Stimulated activated naive CD4-positive, alpha-beta T cell (primary cell): ENCODE results near the gene CCDC71L.

ENCODE experiments used
- DNase-seq, 6 experiments: peaks; one replicate each; lab custom pipeline; 2025; lab: John Stamatoyannopoulos, UW

The CCDC71L gene

DNA sequence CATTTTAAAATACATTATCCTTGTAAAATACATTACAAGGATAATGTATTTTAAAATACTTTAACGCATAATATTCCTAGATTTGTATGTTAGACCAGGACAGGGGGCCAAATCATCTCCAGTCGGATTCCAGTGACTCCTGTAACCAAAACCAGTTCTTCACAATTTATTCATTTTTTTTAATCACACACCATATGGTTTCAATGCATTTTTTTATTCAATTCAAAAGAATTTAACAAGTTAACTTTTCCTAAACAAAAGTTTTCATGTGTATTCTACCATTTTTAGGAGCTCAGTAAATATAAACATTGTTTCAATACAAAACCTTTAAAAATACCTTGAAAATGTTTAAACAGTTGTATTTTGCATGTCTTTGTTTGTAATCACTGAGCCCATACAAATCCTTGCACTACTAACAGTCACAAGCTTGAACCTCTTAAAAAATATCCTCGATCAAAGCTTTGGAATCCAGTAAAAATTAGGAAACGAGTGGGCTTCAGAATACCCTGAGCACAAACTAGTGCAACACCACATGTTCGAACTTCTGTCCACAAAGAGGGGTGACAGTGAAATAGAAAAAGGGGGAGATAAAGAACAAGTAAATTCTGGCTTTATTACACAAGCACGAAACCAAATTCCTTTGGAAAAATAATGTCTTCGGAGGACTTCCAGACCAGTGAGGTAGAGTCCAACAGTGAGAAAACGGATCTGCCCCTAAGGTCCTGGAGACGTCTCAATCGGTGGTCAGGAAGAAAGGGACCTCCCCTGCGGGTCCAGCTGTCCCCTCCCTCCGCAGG is 1.6 kb downstream of the CCDC71L start:
- DNase-seq, result no peak

DNA sequence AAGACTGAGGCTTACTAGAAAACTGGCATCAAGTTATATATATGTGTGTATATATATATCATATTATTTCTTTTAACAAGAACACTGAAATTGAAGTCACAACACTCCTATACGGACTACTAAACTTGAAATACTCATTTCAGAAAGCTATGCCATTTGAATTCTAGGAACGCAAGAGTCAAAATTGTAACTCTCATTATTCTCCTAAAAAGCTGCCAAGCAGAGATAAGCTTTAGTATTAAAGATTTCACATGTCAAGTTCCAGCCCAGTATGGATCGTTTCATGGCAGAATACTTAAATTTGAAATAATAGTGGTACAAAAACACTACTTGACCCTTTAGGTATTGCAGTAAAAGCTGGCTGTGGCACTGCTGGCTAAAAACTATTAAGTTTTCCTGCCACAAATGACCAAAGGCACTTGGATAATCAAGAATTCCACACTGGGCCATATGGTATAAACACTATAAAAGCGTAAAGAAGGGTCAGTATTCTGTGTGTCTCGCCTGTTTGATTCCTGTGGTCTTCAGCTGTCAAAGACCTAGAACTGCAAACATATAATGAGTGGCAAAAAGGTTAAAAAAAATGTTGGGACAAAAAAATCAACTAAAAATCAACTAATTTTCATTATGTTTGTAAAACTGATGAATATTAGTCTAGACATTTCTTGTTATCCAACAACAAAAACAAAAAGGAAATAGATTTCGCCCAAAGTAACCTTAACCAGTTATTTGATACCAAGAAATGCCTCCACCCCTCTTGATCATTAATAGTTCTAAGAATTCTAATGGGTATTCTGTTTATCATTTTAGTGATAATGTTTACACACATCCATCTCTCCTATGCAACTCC is 2.4 kb downstream of the CCDC71L start:
- no peak for DNase-seq

DNA sequence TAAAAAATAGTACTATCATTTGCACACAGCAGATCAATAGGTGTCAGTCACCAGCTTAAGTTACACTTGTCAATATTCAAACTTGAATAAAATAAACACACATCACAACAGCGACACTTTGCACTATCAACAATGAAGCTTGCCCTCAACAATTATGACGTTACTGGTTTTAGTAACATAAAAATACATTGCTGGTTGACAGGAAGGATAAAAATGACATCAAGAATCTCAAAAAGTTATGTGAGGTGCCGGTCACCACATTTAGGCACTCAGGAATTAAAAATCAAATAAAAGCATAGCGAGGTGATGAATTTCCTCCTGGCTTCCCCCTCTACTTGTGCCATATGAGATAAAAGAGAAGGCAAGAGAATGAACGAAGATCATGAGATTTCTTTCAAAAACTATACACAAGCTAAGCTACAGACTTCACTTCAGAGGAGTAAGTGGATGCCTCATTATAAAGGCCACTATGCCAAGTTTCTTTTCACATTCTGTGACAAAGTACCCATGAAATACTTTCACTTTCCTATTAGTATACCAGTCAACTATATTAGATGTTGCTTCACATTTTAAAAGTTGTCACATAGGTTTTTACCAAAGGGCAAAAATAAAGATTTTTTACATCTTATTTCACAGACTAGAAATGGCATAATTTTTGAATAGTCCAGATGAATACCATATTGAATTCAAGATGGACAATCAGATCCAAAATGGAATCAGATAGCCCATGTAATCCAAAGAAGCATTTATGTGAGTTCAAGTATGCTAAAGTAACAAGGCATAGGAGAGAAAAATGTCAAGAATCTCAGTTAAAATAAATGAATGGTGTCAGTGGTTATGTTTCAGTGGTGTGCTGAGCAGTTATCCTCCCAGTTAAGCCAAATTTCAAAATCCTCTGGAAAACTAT is 3.6 kb downstream of the CCDC71L start:
- DNase-seq, result no peak

DNA sequence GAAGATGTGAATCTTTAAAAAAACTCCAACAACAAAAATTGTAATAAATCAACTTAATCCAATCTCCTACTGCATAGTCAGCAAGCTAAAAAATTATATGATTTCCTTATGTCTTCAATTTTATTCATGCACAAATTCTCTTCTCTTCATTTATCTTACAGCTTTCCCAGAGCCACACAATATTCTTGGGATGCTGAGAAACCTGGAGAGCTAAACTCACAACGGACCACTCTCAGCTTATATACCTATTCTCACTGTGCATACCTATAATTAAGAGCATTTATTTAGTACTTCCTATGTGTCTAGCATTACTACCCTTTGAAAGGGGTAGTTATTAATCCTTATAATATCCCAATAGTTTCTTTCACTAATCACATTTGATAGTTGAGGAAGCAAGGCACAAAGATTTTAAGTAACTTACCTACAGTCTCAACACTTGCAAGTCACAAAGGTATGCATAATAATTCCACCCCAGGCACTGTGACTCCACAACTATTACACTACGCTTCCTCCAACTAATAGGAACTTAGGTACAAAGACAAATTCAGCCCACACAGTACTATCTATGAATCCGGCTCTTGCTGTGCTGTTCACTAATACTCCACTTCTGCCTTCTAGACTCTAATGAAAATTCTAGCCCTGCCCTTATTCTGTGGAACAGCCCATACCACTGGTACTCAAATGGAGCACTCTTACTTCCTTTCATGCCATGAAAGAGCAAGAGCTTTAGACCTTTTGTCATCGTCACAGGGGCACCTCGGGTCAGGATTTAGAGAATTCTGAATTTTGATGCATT is 5.1 kb downstream of the CCDC71L start:
- DNase-seq, result no peak

DNA sequence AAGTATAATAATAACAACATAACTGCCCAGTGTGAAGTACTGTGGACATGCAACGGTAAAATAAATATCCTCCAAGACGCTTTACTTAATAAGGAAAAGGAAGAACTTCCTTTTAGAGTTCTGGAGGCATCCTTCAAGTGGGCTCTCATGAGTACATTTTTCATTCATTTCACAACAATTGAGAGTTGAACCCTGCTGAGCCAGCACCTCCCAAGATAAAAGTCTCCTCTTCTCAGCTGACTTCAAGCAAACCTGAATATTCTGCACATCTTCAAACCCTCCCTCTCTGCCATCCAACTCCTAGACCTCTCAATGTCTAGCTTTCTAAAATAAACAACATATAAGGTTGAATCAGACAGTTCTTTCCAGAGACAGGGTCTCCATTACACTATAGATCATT is 7.5 kb downstream of the CCDC71L start:
- no peak for DNase-seq

DNA sequence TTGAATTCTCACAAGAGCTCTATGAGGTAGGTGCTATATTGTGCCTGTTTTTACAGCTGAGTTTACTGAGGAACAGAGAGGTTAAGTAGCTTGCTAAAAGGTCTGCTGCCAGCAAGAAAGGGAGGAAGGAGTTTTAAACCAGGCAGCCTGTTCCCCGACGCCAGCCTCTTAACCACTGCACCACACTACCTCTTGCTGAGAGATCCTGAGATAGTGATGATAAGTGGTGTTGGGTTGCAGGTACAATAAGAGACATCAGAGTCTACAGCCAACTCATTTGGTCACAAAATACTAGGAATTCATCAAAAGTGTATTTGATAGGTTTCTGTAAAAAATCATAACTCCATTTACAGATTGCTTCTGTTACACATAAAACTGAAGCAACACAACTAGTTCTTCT is 8.0 kb downstream of the CCDC71L start:
- DNase-seq, result no peak

DNA sequence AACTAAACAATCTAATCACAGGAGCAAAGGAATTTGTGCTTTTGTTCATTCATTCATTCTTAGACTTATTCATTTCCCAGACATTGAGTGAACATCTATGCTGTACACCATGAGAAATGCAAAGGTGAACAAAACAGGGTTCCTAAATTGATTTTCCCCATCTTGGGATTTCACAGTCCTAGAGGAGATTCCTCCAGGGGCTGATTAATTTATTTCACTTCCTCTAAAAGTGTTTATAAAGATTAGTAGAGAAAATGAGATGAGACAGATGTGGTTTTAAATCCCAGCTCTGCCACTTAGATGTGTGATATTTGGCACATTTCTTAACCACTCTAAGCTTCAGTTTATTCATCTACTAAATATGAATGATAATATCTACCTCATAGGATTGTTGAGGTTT is 8.9 kb downstream of the CCDC71L start:
- DNase-seq, result no peak

DNA sequence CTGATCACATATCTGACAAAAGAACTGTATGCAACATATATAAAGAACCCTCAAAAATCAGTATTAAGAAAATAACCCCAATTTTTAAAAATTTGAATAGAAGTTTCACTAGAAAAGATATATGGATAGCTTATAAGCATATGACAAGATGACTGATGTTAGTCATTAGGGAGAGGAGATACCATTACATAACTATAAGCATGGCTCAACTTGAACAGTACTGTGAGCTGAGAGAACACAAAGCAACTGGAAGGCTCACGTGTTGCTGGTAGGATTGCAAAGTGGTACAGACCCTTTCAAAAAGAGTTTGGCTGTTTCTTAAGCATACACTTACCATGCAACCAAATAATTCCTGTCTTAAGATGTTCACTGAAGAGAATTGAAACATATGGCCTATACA is 14.7 kb downstream of the CCDC71L start:
- DNase-seq, result no peak

DNA sequence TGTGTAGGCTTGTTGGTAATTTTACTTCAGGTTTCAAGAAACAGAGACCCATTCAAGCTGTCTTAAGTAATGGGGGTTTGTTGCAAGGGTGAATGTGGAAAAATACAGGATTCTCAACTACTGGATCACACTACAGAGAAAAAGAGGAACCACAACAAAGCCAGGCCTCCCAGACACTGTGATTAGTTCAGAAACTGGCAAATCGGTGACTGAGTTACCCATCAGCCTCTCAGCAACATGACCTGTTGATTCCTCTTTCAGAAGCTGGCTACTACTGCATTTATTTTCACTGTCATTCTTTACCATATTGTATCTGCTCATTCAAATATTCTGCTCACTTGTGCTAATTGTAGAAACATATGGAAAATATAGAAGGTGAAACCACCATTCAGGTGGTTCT is 16.0 kb downstream of the CCDC71L start:
- DNase-seq, result no peak

DNA sequence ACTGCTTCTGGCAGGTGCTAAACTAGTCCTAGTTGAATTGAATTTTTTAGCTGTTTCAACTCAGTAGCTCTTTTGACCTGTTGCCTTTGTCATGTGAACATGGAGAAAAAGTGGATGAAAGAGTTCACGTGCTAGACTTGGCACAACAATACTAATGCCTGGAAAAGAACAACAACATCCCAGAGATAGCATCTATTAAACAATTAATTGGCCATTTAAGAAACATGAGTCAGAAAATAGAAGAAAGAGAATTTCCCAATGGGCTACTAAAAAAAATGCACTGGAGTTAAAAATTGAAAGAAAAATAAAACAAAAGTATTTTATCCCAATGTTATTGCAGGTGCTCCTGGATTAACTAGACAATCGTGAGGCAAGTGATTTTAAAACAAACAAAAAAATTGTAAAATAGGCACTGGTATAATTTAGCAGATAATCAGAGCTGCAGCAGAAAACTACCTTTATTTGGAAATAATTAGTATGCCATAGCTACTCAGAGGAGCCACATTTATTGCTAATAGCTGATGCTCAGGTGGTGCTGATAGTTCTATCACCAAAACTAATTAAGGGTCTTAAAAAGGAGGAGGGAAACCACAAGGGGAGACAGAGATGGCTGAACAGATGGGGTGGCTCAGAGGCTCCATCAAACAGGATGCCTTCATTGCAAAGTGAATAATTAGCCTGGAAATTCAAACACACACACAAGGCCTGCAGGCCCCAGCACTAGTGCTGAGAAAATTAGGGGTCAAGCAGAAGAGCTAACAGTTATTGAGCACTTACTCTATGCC is 17.6 kb downstream of the CCDC71L start:
- DNase-seq, result no peak

DNA sequence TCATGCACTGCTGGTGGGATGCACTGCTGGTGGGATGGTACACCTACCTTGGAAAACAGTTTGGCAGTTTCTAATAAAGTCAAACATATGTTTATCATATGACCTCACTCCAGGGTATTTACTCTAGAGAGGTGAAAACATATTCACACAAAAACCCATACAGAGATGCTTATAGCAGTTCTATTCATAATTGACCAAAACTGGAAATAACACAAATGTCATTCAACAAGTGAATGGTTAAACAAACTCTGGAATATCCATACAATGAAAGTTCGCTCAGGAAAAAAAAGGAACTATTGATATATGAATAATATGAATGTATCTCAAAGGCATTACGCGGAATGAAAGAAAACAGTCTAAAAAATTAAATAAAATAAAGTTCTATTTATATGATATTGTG is 19.5 kb downstream of the CCDC71L start:
- no peak for DNase-seq

DNA sequence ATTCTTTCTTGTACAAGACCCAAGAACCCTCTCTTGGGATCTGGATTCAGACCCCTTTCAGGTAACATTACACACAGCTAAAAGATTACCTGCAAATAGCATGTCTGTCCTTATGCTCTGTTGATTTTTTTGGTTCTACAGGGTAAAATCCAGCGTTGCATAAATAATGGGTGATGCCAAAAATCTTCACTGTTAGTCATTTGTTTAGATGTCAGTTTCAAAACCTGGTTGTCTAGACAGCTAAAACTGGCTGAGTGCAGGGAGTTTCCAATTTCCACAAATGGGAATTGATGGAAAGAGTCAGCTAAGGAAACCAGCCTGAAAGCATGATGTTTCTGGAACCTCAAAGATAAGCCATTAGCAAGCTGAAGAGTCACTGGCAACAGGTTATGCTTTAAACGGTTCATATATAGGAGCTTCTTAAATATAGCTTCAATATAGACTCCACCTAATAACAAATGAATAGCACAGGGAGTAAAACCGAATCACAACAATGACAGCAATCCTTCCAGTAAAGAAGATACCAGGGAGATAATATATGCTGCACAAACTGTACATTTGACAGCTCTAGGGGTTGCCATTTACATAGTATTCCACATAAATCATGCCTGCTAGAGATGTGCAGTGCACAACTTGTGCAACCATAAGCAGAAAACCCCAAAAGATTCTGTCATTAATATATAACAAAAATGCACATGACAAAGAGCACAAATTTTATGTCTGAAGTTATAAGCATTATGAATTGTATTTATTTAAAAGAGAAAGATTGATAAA is 20.4 kb downstream of the CCDC71L start:
- DNase-seq, result no peak

DNA sequence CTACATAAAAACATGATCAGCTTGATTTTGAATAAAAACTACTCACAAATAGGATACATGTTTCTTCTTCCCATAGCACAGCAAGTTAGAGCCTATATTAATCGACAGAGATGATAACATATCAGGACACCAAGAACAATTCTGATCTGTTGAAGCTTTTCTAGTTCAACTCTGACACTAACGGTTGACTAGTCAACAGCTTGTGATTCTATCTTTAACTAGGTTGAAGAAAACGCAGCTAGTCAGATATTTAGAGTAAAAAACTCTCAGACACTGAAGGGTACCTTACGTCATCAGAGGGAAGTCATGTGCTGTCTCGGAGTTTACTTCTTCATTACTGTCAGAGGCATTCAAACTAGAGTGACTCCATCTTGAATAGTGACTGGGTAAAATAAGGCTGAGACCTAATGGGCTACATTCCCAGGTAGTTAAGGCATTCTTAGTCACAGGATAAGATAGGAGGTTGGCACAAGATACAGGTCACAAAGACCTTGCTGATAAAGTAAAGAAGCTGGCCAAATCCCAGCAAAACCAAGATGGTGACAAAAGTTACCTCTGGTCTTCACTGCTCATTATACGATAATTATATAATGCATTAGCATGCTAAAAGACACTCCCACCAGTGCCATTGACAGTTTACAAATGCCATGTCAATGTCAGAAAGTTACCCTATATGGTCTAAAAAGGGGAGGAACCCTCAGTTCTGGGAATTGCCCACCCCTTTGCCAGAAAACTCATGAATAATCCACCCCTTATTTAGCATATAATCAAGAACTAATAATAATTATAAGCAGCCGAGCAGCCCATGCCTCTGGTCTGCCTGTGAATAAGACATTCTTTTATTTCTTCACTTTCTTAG is 21.3 kb downstream of the CCDC71L start:
- DNase-seq, result no peak

DNA sequence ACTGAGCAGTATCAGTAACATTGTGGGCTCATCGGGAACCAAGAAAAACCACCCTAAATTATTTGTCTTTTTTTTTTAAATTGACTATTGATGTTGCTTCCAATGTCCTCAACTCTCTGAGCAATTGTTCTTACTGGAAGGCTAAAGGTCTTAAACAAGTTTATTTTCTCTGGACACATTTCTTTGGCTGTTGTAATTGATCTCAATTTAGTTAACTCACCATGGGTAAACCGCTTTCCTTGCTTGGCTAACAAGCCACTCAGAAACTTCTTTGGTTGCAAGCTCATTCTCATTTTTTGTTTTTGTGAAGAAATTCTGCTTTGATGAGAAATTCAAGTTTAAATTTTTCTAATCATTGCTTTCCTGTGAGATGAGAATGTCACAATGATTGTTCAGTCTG is 25.5 kb downstream of the CCDC71L start:
- no peak for DNase-seq

DNA sequence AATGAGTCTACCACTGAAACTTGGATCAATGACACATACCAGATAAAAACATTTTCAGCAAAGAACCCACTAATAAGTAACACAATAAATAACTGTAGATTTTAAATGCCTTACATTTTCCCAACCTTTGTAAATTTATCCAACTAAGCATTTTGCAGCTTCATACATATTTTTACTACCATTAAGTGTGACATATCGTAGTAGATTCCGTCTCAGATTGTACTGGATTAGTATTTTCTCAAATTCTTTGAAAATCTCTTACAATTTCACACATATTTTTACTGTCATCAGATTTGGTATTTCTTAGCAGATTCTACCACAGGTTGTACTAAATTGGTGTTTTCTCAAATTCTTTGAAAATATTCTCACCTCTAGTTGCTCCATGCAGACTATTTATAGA is 26.0 kb downstream of the CCDC71L start:
- DNase-seq, result no peak

DNA sequence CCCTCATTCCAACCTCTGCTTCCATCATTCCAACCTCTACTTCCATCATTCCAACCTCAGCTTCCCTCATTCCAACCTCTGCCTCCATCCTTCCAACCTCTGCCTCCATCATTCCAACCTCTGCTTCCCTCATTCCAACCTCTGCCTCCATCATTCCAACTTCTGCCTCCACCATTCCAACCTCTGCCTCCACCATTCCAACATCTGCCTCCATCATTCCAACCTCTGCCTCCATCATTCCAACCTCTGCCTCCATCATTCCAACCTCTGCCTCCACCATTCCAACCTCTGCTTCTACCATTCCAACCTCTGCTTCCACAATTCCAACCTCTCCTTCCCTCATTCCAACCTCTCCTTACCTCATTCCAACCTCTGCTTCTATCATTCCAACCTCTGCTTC is 30.3 kb downstream of the CCDC71L start:
- DNase-seq, result no peak

DNA sequence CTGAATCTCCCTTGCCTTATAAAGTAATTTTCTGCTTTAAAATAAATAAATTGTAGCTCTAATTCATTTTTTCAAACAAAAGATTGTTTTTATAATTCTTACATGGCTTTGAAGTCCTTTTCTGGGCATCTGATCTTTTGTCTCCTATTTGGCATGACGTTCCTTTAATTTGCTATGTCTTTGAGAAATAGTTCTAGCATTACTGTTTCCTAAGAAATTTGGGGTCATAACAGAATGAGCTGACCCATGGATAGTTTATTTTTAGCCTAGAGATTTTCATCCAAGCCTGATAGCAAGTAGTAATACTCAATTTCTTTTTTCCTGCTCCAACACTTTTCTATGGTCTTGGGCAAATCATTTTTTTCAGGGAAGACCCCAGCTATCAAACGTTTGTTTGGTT is 31.4 kb downstream of the CCDC71L start:
- no peak for DNase-seq

DNA sequence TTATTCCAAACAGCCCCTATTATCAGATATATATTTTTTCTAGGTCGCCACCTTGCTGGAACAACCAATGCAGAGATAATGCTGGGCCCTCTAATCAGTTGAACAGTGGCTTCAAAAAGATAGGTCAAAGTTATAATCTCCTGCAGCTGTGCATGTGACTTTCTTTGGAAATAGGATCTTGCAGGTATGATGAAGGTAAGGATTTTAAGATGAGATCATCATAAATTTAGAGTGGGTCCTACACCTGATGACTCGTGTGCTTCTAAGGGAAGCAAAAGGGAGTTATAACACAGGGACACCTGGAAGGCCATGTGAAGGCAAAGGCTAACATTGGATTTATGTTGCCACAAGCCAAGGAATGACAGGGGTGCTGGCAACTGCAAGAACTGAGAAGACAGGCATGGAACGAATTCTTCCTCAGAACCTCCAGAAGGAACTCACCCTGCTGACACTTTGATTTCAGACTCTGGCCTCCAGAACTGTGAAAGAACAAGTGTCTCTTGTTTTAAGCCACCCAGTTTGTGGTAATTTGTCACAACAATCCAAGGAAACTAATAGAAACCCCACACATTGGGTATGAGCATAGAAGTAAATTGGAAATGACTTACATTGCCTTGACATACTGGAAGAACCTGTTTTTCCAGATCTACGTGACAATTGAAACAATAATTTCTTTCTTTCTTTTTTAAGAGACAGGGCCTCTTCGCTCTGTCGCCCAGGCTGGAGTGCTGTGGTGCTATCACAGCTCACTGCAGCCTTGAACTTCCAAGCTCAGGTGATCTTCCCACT is 34.4 kb downstream of the CCDC71L start:
- no peak for DNase-seq
